K562 (cell line): ENCODE measurements around the gene SUCO. TPM values are rescaled to one million over a fixed set of nuclear protein-coding genes. Genes with fewer than 3 reads are reported as not detected.

Source experiments
- ATAC-seq: fragments of 200-7000 bp; cut with Tn5 transposase; 3 replicates; pipeline ENCODE4 v1.9.1; 2020; ENCODE audit warnings: moderate library complexity
- BruUV-seq: library from RNA; stranded (reverse); fragments of 400-500 nt; replicated peaks from 2 replicates; lab custom pipeline; 2021; lab: Mats Ljungman, UMichigan
- CTCF ChIA-PET: fragments of 300-600 bp; formaldehyde crosslinking; extraction: SDS; loops from one replicate; lab custom pipeline; 2021; ENCODE audit warnings: low intra/inter-chr PET ratio; lab: Yijun Ruan, JAX
- POLR2A ChIA-PET: fragments of 300-600, 350-650 bp; sonication (Branson Sonifier 250); formaldehyde crosslinking; extraction: SDS; loops from one replicate; lab custom pipeline; 2021; ENCODE audit warnings: antibody characterized with exemption, inconsistent platforms; lab: Yijun Ruan, JAX
- DNase-seq, 4 experiments: peaks; one replicate each; pipeline versions ENCODE4 v3.0.0 to v3.0.0-alpha.2; 2011 to 2018; ENCODE audit warnings: low spot score in 3 of 4, mixed read lengths in 3 of 4; ENCODE audit errors: extremely low read depth in 1 of 4
- FAIRE-seq: peaks from 2 replicates; lab custom pipeline; 2011; peaks lifted over from hg19 to GRCh38; lab: Jason Lieb, UNC
- H2AFZ ChIP-seq: 2 replicates; pipeline ENCODE4 v1.6.0; 2011; ENCODE audit warnings: low read depth, low read length, control low read depth, inconsistent platforms
- H3K27ac ChIP-seq: fragments of 200-600 bp; 3 replicates; pipeline ENCODE4 v1.8.0; 2011; ENCODE audit warnings: low read depth, mild to moderate bottlenecking, control low read depth, inconsistent platforms, low read length, moderate library complexity, mixed read lengths; ENCODE audit errors: extremely low read depth
- H3K27me3 ChIP-seq, 2 experiments: fragments of 300-600 bp in 1 of 2; 2 replicates in 1 of 2; 3 replicates in 1 of 2; pipeline versions ENCODE4 v1.6.0 to v1.8.0; 2011; ENCODE audit warnings: inconsistent platforms in 2 of 2, low read length in 2 of 2, mild to moderate bottlenecking in 1 of 2, mixed read lengths in 1 of 2, moderate library complexity in 1 of 2; ENCODE audit not compliant: control insufficient read depth in 2 of 2, insufficient read depth in 2 of 2
- H3K36me3 ChIP-seq: fragments of 300-600 bp; 3 replicates; pipeline ENCODE4 v1.8.0; 2011; ENCODE audit warnings: mild to moderate bottlenecking, low read length, inconsistent platforms; ENCODE audit not compliant: control insufficient read depth, insufficient read depth
- H3K4me1 ChIP-seq, 2 experiments: fragments of 200-600 bp in 1 of 2; replicated peaks in 1 of 2; 2 replicates in 1 of 2; 3 replicates in 1 of 2; pipeline versions ENCODE4 v1.5.1 to v1.8.0; 2011; ENCODE audit warnings: inconsistent platforms in 2 of 2, low read length in 2 of 2, mild to moderate bottlenecking in 1 of 2, mixed read lengths in 1 of 2, moderate library complexity in 1 of 2; ENCODE audit not compliant: control insufficient read depth in 2 of 2, insufficient read depth in 2 of 2
- H3K4me2 ChIP-seq: 2 replicates; pipeline ENCODE4 v1.6.1; 2011; ENCODE audit warnings: low read length, control low read depth, inconsistent platforms, mixed read lengths; ENCODE audit not compliant: insufficient read depth
- H3K4me3 ChIP-seq: fragments of 200-600 bp; sonication (generic), shearing (Covaris generic); 2 replicates; pipeline ENCODE4 v1.5.1; 2016; ENCODE audit warnings: control low read depth, inconsistent platforms
- H3K79me2 ChIP-seq: fragments of 200-600 bp; 3 replicates; pipeline ENCODE4 v1.8.0; 2011; ENCODE audit warnings: low read length, inconsistent platforms; ENCODE audit not compliant: control insufficient read depth, insufficient read depth
- H3K9ac ChIP-seq, 2 experiments: 2 replicates each; pipeline versions ENCODE4 v1.6.0 to v1.6.1; 2011; ENCODE audit warnings: low read depth in 2 of 2, low read length in 2 of 2, control low read depth in 1 of 2, inconsistent platforms in 1 of 2, mild to moderate bottlenecking in 1 of 2, mixed read lengths in 1 of 2; ENCODE audit not compliant: insufficient read depth in 1 of 2
- H3K9me1 ChIP-seq: one replicate; pipeline ENCODE4 v1.6.0; 2011; ENCODE audit warnings: inconsistent platforms, mild to moderate bottlenecking, low read length, moderate library complexity; ENCODE audit not compliant: control insufficient read depth, insufficient read depth
- H3K9me3 ChIP-seq: replicated peaks from 2 replicates; pipeline ENCODE4 v1.5.1; 2011; ENCODE audit warnings: low read depth, low read length, inconsistent platforms; ENCODE audit not compliant: control insufficient read depth, insufficient read depth
- H4K20me1 ChIP-seq: replicated peaks from 2 replicates; pipeline ENCODE4 v1.6.1; 2011; ENCODE audit warnings: low read length, inconsistent platforms, mixed read lengths; ENCODE audit not compliant: control insufficient read depth, insufficient read depth
- NFYB ChIP-seq: IDR thresholded peaks from 2 replicates; pipeline ENCODE4 v1.6.1; 2011; ENCODE audit warnings: mild to moderate bottlenecking, moderate library complexity; ENCODE audit not compliant: insufficient read length; ENCODE audit errors: extremely low read depth
- PKNOX1 ChIP-seq: fragments of 450-650 bp; IDR thresholded peaks from 2 replicates; pipeline ENCODE4 v1.6.1; 2016
- RAD21 ChIP-seq, 2 experiments: fragments of 250-450 bp in 1 of 2; fragments of 450-650 bp in 1 of 2; sonication (Bioruptor Pico) in 1 of 2; formaldehyde crosslinking in 1 of 2; IDR thresholded peaks in 1 of 2; conservative IDR thresholded peaks in 1 of 2; 2 replicates each; pipeline versions ENCODE4 v1.4.0 to v1.8.0; 2020 to 2022; ENCODE audit warnings: mild to moderate bottlenecking in 2 of 2, moderate library complexity in 1 of 2
- ZNF24 ChIP-seq: fragments of 450-650 bp; IDR thresholded peaks from 2 replicates; pipeline ENCODE4 v1.6.1; 2016
- WGBS: fragments of 100-300 bp; shearing (Covaris generic); methylation state at CpG from one replicate; pipeline ENCODE4 v1.1.6; 2016; ENCODE audit warnings: low coverage, mixed read lengths; ENCODE audit not compliant: insufficient coverage; ENCODE audit errors: missing lambda C conversion rate; 5-methylcytosine and 5-hydroxymethylcytosine counted together
- in situ Hi-C: fragments of 300-500 bp; cut with MboI; formaldehyde crosslinking; loops from 4 replicates; pipeline ENCODE4 v1.15.0; 2018; ENCODE audit warnings: inconsistent platforms, mixed read lengths
- intact Hi-C: fragments of 100-400 bp; cut with micrococcal nuclease; formaldehyde crosslinking; loops from 2 replicates; pipeline ENCODE4 v1.14.2; 2022
- polyA plus RNA-seq, 8 experiments: library from polyadenylated mRNA; depleted of rRNA in 4 of 8; stranded (reverse) in 5 of 8; unstranded in 3 of 8; fragments of >200 nt; fragmentation: Nextera tagmentation in 2 of 8; fragmentation: Illumina TruSeq in 1 of 8; extraction: Ambion mirVana in 2 of 8; extraction: Trizol in 1 of 8; gene quantifications; 2 replicates each; pipeline versions ENCODE4 v1.2.1 to v1.2.3, GENCODE V29; 2011 to 2014; ENCODE audit warnings: inconsistent platforms in 1 of 8, missing spikeins in 1 of 8
- total RNA-seq, 7 experiments: library from RNA; depleted of rRNA in 6 of 7; stranded (reverse); fragments of >200 nt in 6 of 7; fragmentation: Illumina TruSeq in 2 of 7; extraction: Trizol in 2 of 7; gene quantifications; 2 replicates each; pipeline versions ENCODE4 v1.2.1 to v1.2.3, GENCODE V29; 2011 to 2021; ENCODE audit warnings: low replicate concordance in 1 of 7

Gene SUCO
- total and polyA plus RNA-seq, 9 of the 15 experiments (the other 6 are each of a cell fraction or from before 2014, with no cell fraction given): 2.5 to 20.6 (median 14.3) TPM

GRCh38 chr1:172605641-172606040 lies 72.7 kb downstream of the SUCO start:
- Histone ChIP-seq H3K27me3 (no peaks in the 10 kb centered on the region), H3K9ac (no peak overlapping the region), H3K4me3 (no peak overlapping the region), H3K4me1 (peaks cover 3 to 5% of the 10 kb centered on the region in 2 experiments; a peak in 3 of 5 replicates), H3K9me1 (no peaks in the 10 kb centered on the region), H2AFZ (no peak overlapping the region), H4K20me1 (no peaks in the 10 kb centered on the region), H3K36me3 (peaks cover 32% of the 10 kb centered on the region; the same call in 2 of the 3 replicates), H3K79me2 (no peaks in the 10 kb centered on the region)
- CTCF ChIA-PET: no interaction called here
- POLR2A ChIA-PET: no interaction called here
- 78% methylated on average over 2 of the region's 2 CpGs for WGBS
- FAIRE-seq: no peak
- intact Hi-C loops (no loop called here), in situ Hi-C loops (no loop called here)
- BruUV-seq: no TSS peak
- ATAC-seq: no peak
- peak; percentile 71; the same call in 1 of the 2 replicates for TF ChIP-seq PKNOX1
- TF ChIP-seq NFYB: no peak
- TF ChIP-seq, all 486 proteins: peak for 1
- DNase-seq: no peak
- H3K9me3 ChIP-seq: no peaks in the 10 kb centered on the region
- H3K27ac ChIP-seq: no peak overlapping the region
- H3K4me2 ChIP-seq: no peak overlapping the region

DNA sequence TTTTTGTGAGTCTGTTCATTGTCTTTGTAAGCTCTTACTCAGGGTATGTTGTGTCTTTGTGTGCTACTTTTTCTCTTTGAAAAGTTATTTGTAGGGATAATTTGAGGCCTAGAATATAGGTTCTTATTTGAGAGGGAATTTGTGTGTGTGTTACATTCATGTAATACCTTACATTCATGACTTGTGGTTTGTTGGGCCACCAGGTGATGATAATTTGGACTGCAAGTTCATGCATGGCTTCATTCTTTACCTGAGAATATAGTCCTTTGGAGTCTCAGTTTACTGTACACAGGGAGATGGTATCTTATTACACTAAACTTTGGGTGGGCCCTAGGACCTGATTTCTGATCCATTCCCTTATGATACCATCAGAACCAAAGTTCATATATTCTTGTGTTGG lies 74.2 kb downstream of the SUCO start:
- no peak overlapping the region for H3K4me3 ChIP-seq
- H3K27ac ChIP-seq: no peak overlapping the region
- H3K79me2 ChIP-seq: no peaks in the 10 kb centered on the region
- POLR2A ChIA-PET: no interaction called here
- in situ Hi-C loops (no loop called here), intact Hi-C loops (loop anchor here (1.0 kb wide), 1 partner anchor 157 kb away; no protein-coding TSS in a partner anchor)
- H4K20me1 ChIP-seq: no peaks in the 10 kb centered on the region
- H3K9ac ChIP-seq: no peak overlapping the region
- H3K36me3 ChIP-seq: peaks cover 32% of the 10 kb centered on the region; the same call in 2 of the 3 replicates
- ATAC-seq (no peak), DNase-seq (no peak), FAIRE-seq (no peak)
- BruUV-seq: no TSS peak
- CTCF ChIA-PET: interaction anchor here (0.6 kb wide), 1 partner anchor 158 kb away, joined by 3 read pairs; no protein-coding TSS in a partner anchor
- no peak overlapping the region for H2AFZ ChIP-seq
- no peaks in the 10 kb centered on the region for H3K27me3 ChIP-seq
- H3K4me2 ChIP-seq: no peak overlapping the region
- H3K9me1 ChIP-seq: no peaks in the 10 kb centered on the region
- TF ChIP-seq RAD21 (CRISPR knock-in tag; conservative IDR thresholded peaks at IDR 0.05 in 1 of 2, IDR thresholded peaks at IDR 0.05 in 1 of 2) (0 out of 4 replicates have a peak, but pooled peaks of 1 of the 2 experiments have one; percentile 16), ZNF24 (no peak)
- peaks cover 0 to 5% of the 10 kb centered on the region in 2 experiments; a peak in 2 of 5 replicates for H3K4me1 ChIP-seq
- H3K9me3 ChIP-seq: no peaks in the 10 kb centered on the region
